Stimulated activated naive CD8-positive, alpha-beta T cell treated with anti-CD3 and anti-CD28 coated beads, Interleukin-15, amount 100 ng/mL, for 72 hours (primary cell): ENCODE data around the gene SPHK2.
A peak's percentile ranks its signal among the peaks of the same experiment; 100 is the strongest.
"Not testable (repeated sequence)": the region's sequence is repeated elsewhere in the genome, so short reads cannot be mapped to it uniquely, and the experiment has no call there.

ENCODE experiments used
- ATAC-seq: fragments of 150-1000 bp; cut with Tn5 transposase; 2 replicates; pipeline ENCODE4 v1.10.0; 2021; ENCODE audit warnings: mild to moderate bottlenecking, moderate library complexity
- DNase-seq, 2 donors: peaks; one replicate each; pipeline ENCODE4 v3.0.0; 2021 to 2022
- H3K27ac Mint-ChIP-seq, 2 donors: one replicate each; pipeline ENCODE4 v1.8.0; 2022; ENCODE audit warnings: mild to moderate bottlenecking in 2 of 2, mixed read lengths in 2 of 2, moderate library complexity in 2 of 2
- H3K27me3 Mint-ChIP-seq: one replicate; pipeline ENCODE4 v1.8.0; 2022; ENCODE audit warnings: mixed read lengths
- H3K4me1 Mint-ChIP-seq: one replicate; pipeline ENCODE4 v1.8.0; 2022; ENCODE audit warnings: mild to moderate bottlenecking, mixed read lengths
- H3K4me3 Mint-ChIP-seq, 2 donors: one replicate each; pipeline ENCODE4 v1.8.0; 2022; ENCODE audit warnings: mild to moderate bottlenecking in 2 of 2, mixed read lengths in 2 of 2, moderate library complexity in 1 of 2
- H3K9me3 Mint-ChIP-seq, 2 donors: one replicate each; pipeline ENCODE4 v1.8.0; 2022; ENCODE audit warnings: mixed read lengths in 2 of 2

SPHK2 gene

GRCh38 chr19:48670699-48671445, 51.6 kb downstream of the SPHK2 start:
- Mint-ChIP-seq H3K9me3 (peaks cover 0 to 9% of the 10 kb centered on the region in 2 donors), H3K4me1 (peaks cover 10% of the 10 kb centered on the region), H3K27me3 (no peaks in the 10 kb centered on the region), H3K27ac (peak overlapping the region in 1 of 2 donors; percentile 60), H3K4me3 (no peak overlapping the region)
- ATAC-seq: no peak
- no peak for DNase-seq

- Mint-ChIP-seq H3K27me3 (no peaks in the 10 kb centered on the region), H3K4me3 (no peak overlapping the region), H3K9me3 (peaks cover 0 to 9% of the 10 kb centered on the region in 2 donors), H3K27ac (no peak overlapping the region), H3K4me1 (peaks cover 10% of the 10 kb centered on the region)
- DNase-seq: no peak
- no peak for ATAC-seq
These were observed 52.2 kb downstream of the SPHK2 start for GRCh38 chr19:48671446-48671995.

- no peak within 1 kb of the TSS for H3K27ac Mint-ChIP-seq
- no peak within 1 kb of the TSS for H3K4me3 Mint-ChIP-seq
- peaks cover 0 to 9% of the 10 kb centered on the region in 2 donors for H3K9me3 Mint-ChIP-seq
- H3K27me3 Mint-ChIP-seq: no peaks in the 10 kb centered on the region
- ATAC-seq (peak; percentile 15), DNase-seq (no peak)
- peaks cover 10% of the 10 kb centered on the region for H3K4me1 Mint-ChIP-seq
These were observed 53.7 kb downstream of the SPHK2 start, which contains the start of gene NTN5 for GRCh38 chr19:48672994-48673393. TSS of gene NTN5 (minus strand) at chr19:48673017. CDS start at chr19:48670986, 2,031 bp downstream.

GRCh38 chr19:48673436-48674100, 54.3 kb downstream of the SPHK2 start:
- Mint-ChIP-seq H3K4me1 (peaks cover 10% of the 10 kb centered on the region), H3K9me3 (peaks cover 0 to 9% of the 10 kb centered on the region in 2 donors), H3K4me3 (no peak overlapping the region), H3K27me3 (no peaks in the 10 kb centered on the region), H3K27ac (no peak overlapping the region)
- ATAC-seq (no peak), DNase-seq (no peak)

GRCh38 chr19:48674216-48674809, 55.0 kb downstream of the SPHK2 start:
- Mint-ChIP-seq H3K27me3 (no peaks in the 10 kb centered on the region), H3K27ac (no peak overlapping the region), H3K4me3 (no peak overlapping the region), H3K4me1 (peaks cover 10% of the 10 kb centered on the region), H3K9me3 (peaks cover 0 to 9% of the 10 kb centered on the region in 2 donors)
- no peak for ATAC-seq
- DNase-seq: no peak

- peaks cover 10% of the 10 kb centered on the region for H3K4me1 Mint-ChIP-seq
- no peak overlapping the region for H3K4me3 Mint-ChIP-seq
- no peak overlapping the region for H3K27ac Mint-ChIP-seq
- ATAC-seq: peak; percentile 85
- peak; percentile 75 to 79 for DNase-seq
- peaks cover 0 to under 1% of the 10 kb centered on the region in 2 donors for H3K9me3 Mint-ChIP-seq
- H3K27me3 Mint-ChIP-seq: no peaks in the 10 kb centered on the region
These were observed 55.9 kb downstream of the SPHK2 start for GRCh38 chr19:48674921-48675824.

GRCh38 chr19:48676487-48676886, 57.2 kb downstream of the SPHK2 start:
- H3K27ac Mint-ChIP-seq: no peak overlapping the region
- H3K4me3 Mint-ChIP-seq: no peak overlapping the region
- no peaks in the 10 kb centered on the region for H3K27me3 Mint-ChIP-seq
- peaks cover 10% of the 10 kb centered on the region for H3K4me1 Mint-ChIP-seq
- DNase-seq: no peak
- ATAC-seq: no peak
- H3K9me3 Mint-ChIP-seq: no peaks in the 10 kb centered on the region

- Mint-ChIP-seq H3K9me3 (no peaks in the 10 kb centered on the region), H3K27ac (peak overlapping the region in 1 of 2 donors; percentile 4), H3K27me3 (no peaks in the 10 kb centered on the region), H3K4me3 (no peak overlapping the region), H3K4me1 (peaks cover 10% of the 10 kb centered on the region)
- no peak for DNase-seq
- no peak for ATAC-seq
These were observed 57.6 kb downstream of the SPHK2 start for GRCh38 chr19:48676887-48677286.

- DNase-seq: no peak
- Mint-ChIP-seq H3K27me3 (no peaks in the 10 kb centered on the region), H3K27ac (no peak overlapping the region), H3K4me3 (no peak overlapping the region), H3K9me3 (no peaks in the 10 kb centered on the region), H3K4me1 (peaks cover 10% of the 10 kb centered on the region)
- no peak for ATAC-seq
These were observed 58.9 kb downstream of the SPHK2 start for GRCh38 chr19:48678201-48678600.

GRCh38 chr19:48680006-48680405, 60.7 kb downstream of the SPHK2 start:
- H3K27ac Mint-ChIP-seq, H3K9me3 Mint-ChIP-seq, H3K27me3 Mint-ChIP-seq, DNase-seq, H3K4me3 Mint-ChIP-seq, H3K4me1 Mint-ChIP-seq, ATAC-seq: not testable (repeated sequence)
